ENCODE measurements around the gene CACNA1C.

The CACNA1C gene

DNA sequence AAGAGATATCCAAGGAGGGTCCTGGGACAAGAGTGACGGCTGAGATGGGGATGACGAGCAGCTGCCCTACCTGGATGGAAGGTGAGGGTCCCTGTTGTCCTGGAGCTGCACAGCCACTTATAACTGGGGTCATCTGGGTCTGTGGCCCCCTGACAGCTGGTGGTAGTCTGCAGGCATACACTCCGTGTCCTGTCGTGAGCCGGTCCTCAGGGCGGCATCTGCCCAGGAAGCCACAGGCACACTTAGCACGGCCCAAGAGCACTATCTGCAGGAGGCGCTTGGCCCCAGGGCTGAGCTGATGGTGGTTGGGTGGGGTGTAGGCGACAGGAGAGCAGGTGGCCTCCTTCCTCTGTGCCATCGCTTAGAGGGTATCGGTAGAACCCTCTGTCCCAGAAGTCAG, 248.1 kb downstream of the CACNA1C start:
- no peak for FAIRE-seq

DNA sequence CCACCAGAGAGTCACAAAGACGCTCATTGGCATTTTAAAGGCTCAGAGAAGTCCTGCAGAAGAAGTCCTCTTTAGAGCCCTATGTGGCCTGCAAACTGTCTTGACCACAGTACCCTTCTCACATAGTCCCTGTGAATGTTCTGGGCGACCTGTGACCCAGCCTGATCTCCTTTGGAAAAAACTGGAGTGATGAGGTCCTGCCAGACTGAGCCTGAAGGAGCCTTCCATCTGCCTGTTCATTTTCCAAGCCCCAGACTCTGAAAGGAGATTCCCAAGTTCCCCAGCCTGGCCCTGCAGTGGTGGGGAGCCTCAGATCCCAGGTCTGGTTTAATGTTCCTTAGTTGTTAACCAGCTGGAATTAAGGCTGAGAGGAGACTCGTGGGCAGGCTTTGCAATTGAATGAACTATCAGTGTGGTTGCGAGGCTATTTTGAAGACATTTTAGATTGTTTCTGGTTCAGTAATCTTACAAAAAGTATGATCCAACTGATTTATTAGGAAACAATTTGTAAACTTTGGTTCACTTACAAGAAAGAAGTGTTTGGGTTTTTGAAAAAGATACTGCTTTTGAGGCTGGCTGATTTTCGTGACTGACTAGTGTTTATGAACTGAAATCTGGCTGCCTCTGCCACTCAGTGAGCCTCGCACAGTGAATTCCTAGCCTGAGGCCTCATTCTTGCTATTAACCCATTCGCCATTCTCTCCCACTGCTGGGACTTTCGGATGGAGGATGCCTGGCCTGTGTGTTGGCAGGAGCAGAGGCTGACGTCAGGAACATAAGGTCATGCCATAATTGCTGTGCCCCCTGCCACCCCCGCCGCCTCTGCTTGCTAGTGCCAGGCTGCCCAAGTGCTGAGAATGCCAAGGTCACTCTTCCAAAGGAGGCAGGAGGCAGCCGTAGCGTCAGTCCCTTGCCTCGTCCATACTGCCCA, 249.0 kb downstream of the CACNA1C start:
- FAIRE-seq = no peak

DNA sequence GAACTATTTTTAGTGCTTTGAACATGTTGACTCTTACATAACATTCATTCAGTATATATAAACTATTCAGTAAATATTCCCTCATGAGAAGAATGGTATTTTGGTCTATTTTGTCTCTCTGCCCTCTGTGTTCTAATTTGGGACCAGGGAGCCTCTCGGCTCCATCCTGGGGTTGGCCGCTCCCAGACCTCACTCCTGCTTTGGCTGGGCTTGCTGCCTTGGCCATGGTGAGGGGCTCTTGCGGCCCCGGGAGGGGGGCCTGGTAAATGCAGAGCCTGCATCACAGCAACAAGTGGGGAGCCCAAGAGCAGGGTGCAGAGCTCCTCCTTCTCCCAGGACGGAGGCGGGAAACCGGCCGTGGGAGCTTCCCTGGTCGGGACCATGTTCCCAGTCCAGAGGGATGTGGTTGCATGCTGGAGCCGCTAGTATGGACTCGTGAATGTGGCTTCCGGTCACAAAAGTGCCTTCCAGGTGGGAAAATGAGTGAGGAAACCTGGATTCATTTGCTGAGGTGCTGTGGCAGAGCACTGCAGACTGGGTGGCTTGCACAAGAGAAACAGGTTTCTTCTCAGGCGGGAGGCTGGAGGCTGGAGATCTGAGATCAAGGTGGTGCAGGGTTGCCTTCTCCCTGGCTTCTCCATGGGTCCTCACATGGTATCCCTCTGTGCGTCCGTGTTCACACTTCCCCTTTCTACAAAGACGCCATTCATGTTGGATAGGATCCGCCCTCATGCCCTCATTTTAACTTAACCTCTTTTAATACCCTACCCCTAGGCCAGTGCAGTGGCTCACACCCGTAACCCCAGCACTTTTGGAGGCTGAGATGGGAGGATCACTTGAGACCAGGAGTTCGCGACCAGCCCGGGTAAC, 250.2 kb downstream of the CACNA1C start:
- FAIRE-seq = no peak

DNA sequence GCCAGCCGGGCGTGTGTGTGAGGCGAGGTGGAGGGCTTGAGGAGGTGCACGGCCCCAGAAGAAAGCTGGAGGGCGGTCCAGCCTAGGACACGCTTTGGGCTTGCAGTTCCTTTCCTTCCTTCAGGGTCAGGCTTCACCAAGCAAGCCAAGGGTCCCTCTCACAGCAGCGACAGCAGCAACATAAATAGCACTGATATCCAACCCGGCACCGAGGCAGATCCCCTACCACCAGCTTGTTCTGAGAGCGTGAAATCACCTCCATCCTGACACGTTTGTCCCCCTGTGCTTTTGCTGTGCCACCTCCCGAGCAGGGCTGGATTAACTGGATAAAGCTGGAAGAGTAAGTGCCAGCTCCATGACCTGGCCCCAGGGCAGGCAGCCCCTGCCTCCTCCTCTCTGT, 251.4 kb downstream of the CACNA1C start:
- FAIRE-seq = no peak

DNA sequence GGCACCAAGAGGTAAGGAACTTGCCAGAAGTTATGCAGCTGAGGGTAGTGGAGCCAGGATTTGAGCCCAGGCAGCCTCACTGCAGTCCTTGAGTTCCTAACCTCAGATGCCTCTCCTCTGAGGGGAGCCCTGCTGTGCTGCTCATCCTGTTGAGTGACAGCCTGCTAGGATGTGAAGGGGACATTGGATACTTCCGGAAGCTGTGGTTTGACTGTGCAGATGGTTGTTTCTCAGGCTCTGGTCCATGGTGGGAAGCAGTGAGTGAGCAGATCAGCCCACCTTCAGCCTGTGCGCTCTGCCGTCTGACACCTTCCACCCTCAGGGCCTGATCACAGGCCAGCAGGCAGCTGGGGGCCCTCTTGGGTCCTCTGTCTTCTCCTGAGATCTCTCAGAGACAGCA, 253.2 kb downstream of the CACNA1C start:
- FAIRE-seq = no peak

DNA sequence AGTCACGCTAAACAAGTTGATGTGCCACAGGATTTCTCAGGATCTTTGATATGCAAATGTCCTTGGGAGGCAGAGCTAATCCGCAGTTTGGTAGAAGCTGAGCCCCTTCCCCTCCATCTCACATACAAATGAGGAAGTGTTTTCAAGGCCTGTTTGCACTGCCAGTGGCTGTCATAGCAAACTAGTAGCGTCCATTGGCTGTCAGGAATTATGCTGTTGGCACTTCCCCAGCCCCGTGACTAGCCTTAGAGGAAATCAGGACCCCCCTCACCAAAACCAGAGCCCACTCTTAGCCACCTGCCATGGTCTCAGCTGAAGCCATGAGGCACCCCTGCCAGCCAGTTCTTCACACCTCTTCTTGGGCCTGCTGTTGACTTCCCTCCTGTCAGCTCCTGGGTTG, 253.9 kb downstream of the CACNA1C start:
- FAIRE-seq = no peak

DNA sequence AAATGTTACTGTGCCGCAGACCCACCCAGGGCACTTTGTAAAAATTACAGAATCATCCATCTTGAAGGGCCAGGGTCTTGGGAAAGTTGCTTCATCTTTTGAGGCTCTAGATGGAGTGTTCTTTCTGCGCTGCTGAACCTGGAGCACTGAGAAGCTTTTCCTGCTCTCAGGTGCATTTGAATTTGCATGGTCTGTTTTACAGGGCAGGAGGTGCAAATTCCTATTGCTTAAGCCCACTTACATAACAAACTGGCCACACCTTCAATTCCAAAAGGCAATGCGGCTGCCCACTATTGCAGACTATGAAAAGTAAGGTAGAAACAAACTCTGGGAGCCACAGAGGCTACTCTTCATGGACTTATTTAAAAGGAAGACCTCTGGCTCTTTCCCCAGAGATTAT, 254.8 kb downstream of the CACNA1C start:
- FAIRE-seq = no peak

DNA sequence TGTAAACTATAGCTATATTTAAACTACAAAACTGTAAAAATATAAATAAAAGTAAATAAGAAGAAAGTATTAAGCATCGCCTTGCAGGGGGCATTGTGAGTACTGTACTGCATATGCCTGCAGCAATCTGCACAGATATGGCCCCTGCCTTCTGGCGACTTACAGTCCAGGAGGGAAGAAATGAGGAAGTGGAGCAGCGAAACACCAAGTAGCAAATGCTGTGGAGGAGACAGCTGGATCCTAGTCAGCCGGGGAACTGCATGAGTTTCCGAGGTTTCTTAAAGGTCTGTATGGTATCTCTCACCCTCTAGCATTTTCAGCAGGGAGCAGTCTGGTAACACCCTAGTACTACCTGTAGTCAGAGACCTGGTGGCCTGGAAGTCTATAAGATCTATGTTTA, 256.9 kb downstream of the CACNA1C start:
- no peak for FAIRE-seq

DNA sequence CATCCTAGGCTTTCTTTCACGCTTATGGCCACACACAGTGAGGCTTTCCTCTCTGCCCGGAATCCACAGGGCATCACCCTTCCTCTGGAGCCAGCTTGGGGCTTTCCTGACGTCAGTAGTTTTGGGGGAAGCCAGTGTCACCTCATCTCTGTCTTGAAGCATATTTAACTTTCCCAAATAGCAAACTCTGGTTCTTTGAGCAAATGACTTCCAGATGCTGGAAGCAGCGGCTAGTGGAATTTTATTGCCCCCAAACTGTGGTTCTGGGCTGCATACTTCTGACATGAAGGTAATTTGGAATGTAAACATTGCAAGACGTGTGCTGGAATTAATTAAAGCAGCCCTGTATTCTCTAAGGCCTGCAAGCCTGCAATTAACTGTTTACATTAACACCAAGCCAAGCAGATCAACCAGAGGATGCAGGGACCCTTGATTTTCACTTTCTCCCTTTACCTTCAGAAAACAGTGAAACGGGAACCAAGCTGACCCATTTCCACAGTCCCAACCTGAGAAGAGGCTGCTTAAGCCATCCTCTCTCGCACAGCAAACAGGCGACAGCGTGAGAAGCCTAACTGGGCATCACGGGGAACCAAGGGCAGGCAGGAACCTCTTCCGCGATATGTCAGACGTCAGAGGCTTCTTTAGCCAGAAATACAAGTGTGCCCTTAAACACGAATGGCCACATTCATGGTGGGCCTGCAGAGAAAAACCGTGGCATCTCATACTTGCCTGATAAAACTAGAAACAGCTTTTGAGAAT, 258.4 kb downstream of the CACNA1C start:
- FAIRE-seq = peak; percentile 96

DNA sequence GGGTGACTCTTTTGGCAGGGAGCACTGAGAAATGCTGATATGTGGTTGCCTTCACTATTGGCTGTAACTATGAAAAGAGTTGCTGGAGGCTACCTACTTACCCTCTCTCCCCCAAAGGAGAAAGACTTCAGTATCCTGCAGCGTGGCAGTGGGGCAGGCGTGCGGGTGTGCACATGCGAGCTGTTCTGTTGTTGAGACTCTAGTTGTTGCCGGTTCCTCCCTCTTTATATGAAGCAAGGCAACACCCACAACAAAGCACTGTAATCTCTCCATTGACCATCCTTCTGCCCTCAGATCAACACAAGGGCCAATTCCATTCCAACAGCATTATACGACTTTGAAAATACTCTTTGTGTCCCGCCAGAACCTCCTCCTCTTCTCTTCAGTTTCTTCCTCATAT, 259.4 kb downstream of the CACNA1C start:
- no peak for FAIRE-seq

DNA sequence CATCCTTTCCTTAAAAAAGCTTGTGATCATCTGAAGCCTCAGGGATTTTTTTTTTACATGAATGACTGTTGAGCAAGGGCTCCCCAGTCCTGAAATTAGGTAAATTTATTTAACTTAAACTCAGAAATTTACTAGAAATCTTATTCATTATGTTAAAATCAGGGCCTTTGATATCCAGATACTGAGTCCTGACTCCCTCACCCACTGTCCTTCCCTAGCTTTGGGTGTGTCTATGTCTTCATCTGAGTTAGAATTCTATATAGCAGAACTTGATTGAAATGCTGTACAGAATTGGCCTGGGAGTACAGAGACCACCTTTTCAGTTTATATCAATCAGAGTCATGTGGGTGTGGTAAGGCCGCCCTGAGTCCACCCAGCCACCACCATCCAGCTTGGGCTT, 260.0 kb downstream of the CACNA1C start:
- FAIRE-seq = no peak

DNA sequence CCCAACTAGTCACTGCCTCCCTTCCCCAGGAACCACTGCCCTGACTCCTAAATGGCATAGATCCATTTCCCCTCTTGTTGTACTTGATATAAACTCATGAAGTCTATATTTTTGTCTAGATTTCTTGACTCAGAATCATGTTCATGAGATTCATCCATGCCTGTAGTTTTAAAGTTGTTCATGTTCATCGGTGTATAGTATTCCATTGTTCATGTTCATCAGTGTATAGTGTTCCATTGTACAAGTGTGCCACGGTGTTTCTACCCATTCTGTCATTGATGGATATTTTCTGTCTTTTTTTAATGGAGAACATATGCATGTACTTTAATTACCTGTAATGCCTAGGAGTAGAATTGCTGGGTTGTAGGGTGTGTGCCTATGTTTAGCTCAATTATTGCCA, 261.7 kb downstream of the CACNA1C start:
- FAIRE-seq = no peak

DNA sequence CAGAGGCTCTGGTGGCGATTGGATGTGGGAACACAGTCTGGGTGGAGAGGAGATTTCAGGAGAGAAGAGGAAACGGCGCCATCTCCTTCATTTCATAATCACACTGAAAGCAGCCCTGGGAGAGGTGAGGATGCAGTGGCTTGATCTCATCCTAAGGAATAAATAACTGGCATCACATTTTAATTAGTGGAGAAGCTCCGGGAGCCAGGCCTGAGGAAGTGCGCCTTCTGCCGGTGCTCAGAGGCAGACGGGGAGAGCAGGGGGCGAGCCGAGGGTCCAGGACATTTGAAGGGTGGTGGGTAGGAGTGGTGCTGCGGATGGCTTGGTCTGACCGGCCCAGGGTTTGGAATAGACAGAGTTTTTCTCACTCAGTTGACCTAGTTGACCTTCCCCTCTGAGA, 265.0 kb downstream of the CACNA1C start:
- FAIRE-seq = no peak

DNA sequence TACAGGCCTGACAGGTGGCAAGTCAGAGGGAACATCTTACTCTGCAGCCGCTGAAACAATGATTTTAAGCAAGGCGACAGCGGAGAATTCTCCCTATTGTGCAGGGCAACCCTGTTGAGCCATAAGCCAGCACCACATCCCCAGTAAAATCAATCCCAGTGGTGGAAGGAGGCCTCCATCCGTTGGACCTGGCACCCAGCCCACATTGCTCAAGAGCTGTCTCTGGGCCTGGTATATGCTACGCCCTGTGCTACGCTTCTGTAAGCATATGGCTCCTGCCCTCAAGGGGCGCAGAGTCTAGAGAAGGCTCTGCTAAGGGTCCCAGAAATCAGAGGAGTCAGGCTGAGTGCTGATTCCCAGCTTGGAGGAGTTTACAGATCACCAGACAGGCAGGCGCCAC, 265.5 kb downstream of the CACNA1C start:
- FAIRE-seq = no peak

DNA sequence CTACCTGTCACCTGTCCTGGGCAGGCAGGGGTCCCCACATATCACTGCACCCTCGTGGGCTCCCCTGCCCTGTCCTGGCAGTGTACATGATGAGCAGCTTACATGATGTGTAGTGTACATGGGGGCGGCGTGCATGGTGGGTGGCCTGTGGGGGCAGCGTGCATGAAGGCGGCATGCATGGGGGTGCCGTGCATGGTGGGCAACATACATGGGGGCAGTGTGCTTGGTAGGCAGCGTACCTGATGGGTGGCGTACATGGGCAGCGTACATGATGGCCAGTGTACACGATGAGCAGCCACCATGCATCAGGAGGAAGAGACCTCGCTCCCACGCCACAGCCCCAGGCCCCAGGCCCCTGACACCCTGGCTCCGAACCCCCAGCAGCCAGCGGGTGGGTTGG, 266.3 kb downstream of the CACNA1C start:
- no peak for FAIRE-seq

DNA sequence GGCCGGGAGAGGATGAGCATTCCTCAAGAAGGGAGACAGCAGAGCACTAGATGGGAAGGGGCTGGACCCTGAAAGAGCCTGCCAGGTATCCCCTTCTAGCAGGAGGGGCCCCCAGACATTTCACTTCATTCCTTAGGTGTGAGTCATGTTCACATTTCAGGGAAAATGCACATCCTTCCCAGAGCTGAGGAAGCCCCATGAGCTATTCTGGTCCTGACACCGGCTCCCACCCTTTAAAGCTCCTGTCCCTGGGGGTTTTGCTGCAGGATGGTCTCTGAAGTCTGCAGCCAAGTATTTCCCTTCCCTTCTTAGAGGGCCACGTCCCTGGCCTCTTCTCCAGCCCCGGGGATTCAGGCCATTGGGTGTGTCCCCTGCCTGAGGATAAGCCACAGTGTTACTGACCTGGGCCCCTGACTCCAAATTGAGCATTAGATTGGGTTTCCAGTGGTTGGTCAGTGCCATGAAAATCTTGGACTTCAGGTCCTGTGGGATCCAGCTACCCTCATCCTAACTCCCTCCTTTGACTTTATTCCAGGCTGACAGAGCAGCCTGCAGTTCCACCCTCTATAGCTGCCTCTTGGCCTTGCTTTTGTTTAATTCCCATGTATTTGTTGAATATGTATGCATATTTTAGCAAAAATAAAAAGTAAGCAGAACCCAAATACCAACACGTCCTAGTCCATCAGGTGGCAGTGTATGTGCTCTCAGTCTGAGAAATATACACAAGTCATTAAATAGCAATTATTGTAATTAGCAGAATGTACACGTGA, 267.1 kb downstream of the CACNA1C start:
- FAIRE-seq = no peak

DNA sequence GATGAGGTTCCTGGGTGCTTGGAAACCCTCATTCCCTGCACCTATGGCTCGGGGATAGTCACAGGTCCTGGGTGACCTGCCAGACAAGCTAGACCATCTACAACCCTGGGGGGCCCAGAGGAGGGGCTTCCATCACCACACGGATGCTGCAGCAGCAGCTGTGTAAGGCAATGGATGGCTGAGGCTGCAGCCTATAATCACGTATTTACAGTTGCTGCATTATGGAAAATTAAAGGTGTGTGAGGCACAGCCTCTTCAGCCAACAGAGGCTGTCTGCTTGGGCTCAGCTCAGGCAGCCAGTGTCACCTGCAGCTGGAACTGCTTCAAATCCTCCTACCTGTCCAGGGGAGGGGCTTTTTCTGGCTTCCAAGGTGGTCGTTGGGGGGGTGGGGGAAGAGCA, 268.1 kb downstream of the CACNA1C start:
- FAIRE-seq = no peak

DNA sequence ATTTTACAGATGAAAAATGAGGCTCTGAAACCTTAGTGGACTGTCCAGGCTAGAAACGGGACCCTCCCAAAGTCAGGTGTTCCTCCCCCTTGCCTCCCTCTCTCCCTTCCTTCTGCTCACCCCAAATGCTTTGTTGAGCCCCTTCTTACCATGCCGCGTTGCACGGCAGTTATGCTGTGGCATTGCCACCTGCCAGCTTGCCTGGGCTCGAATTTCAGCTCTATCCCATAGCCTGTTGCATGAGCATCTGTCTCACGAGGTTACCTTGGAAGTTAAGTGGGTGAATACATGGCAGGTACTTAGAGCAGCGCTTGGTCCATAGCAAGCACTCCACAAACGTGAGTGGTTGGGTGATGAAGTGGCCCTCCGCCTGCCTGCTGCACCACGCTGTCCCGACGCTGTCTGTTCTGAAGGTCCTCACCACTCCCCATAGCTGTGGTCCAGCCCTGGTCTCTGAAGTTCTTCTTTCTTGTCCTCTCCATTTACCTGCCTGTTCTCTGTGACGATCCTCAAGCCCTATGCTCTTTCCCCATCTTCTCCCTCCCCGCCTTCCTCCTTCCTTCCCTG, 269.9 kb downstream of the CACNA1C start:
- FAIRE-seq = no peak

DNA sequence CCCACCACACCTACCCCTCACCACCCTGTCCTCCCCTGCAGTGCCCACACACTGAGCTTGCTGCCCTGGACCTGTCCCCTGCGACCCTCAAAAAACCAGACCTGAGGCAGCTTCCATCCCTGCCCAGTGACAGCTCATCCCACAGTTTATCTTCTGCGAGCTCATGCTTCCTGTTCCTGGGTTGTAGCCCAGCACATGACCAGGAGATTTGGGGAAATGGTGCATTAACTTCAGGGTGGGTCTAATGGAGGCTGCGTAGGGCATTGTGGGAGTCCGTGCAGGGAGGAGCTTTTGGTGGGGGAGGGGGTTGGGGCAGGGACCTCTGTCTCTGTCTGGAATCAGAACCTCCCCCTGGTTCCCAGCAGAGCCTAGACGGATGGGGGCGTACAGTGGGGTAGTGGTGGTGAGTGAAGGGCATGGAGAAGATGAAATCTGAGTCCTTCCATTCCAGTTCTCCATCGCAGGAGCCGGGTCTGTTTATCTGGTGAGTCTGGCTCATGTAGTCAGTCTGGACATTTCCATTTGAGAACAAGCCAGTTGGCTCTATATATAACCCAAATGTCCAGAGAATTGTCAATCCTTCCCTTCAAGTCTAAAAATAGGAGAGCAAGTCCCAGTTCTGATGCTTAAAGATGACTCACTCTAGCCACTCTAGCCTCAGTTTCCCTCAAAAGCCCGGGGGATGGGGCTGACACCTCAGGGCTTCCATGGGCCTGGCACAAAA, 270.9 kb downstream of the CACNA1C start:
- no peak for FAIRE-seq

DNA sequence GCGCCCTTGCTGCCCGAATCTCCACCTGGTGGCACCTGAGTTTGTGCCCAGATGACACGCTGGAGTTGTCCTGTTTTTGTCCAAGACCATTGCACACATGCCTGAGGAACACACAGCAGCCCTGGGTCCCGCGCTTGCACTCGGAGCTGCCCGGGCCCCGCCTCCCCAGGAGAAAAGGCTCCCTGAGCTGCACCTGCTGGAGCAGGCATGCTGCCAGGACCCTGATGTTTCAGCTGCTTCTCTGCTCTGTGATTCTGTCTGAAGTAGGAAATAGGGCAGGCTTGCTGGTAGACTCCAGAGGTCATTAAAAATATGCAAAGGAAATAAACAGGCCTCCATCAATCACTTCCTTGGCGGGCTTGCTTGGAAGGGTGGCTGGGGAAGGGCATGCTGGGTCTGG, 271.6 kb downstream of the CACNA1C start:
- FAIRE-seq = no peak

DNA sequence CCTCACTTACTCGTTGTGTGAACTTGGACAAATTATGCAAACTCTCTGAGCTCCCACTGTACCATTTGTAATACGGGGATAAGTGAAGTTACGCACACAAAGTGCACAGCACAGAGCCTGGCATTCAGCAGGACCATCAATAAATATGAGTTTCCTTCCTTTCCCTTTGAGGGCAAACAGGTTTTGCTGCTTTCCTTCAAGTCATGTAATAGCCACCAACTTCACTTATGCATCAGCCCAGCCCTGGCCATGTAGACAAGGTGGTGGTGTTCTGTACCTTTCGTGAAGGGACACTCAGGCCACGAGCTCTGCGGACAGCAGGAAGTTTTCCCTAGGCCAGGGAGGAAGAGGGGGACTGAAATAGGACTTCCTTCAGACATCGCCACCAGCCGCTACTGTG, 272.7 kb downstream of the CACNA1C start:
- FAIRE-seq = no peak
